H1 (cell line): ENCODE measurements around the gene ZBTB49. TPM values are rescaled to one million over a fixed set of nuclear protein-coding genes. Genes with fewer than 3 reads are reported as not detected.
A peak's percentile ranks its signal among the peaks of the same experiment; 100 is the strongest.

ENCODE experiments used
- CTCF ChIA-PET: fragments of 300-600 bp; sonication (Branson Sonifier 250); formaldehyde crosslinking; loops from one replicate; lab custom pipeline; 2021; ENCODE audit not compliant: partially characterized antibody; lab: Charles Lee
- POLR2A ChIA-PET: fragments of 300-600 bp; sonication (Branson Sonifier 250); formaldehyde crosslinking; loops from one replicate; lab custom pipeline; 2021; ENCODE audit warnings: inconsistent platforms; ENCODE audit not compliant: partially characterized antibody; lab: Charles Lee
- DNase-seq, 2 experiments: peaks; one replicate each; pipeline versions ENCODE4 v3.0.0 to v3.0.0-alpha.2; 2010 to 2022; ENCODE audit warnings: low spot score in 2 of 2, low read depth in 1 of 2, mixed read lengths in 1 of 2
- FAIRE-seq: peaks from 2 replicates; lab custom pipeline; 2011; peaks lifted over from hg19 to GRCh38; lab: Jason Lieb, UNC
- H2AFZ ChIP-seq: 2 replicates; pipeline ENCODE4 v1.8.1; 2012; ENCODE audit warnings: low read length, inconsistent platforms
- H2AK5ac ChIP-seq: 2 replicates; pipeline ENCODE4 v1.6.1; 2013; ENCODE audit warnings: low read depth, low read length
- H2BK120ac ChIP-seq: replicated peaks from 2 replicates; pipeline ENCODE3; 2013; ENCODE audit warnings: low read depth, low read length, inconsistent platforms
- H2BK12ac ChIP-seq: 2 replicates; pipeline ENCODE4 v1.6.1; 2013; ENCODE audit warnings: low read depth, low read length
- H2BK15ac ChIP-seq: 2 replicates; pipeline ENCODE4 v1.6.1; 2013; ENCODE audit warnings: low read length
- H2BK20ac ChIP-seq: 2 replicates; pipeline ENCODE4 v1.6.1; 2013; ENCODE audit warnings: low read length
- H2BK5ac ChIP-seq: 2 replicates; pipeline ENCODE4 v1.6.1; 2013; ENCODE audit warnings: low read depth, low read length
- H3K14ac ChIP-seq: 2 replicates; pipeline ENCODE4 v1.6.1; 2013; ENCODE audit warnings: inconsistent platforms; ENCODE audit not compliant: insufficient read length
- H3K18ac ChIP-seq: 2 replicates; pipeline ENCODE4 v1.6.1; 2013; ENCODE audit warnings: low read length; ENCODE audit errors: extremely low read depth
- H3K23ac ChIP-seq: 2 replicates; pipeline ENCODE4 v1.6.1; 2013; ENCODE audit warnings: inconsistent platforms; ENCODE audit not compliant: insufficient read length
- H3K23me2 ChIP-seq: 2 replicates; pipeline ENCODE4 v1.6.1; 2013; ENCODE audit warnings: low read depth, low read length
- H3K27ac ChIP-seq: 2 replicates; pipeline ENCODE4 v1.6.1; 2011; ENCODE audit warnings: low read depth, low read length, inconsistent platforms
- H3K27me3 ChIP-seq, 4 experiments: replicated peaks in 1 of 4; 1 replicate in 1 of 4; 2 replicates in 3 of 4; pipeline versions ENCODE4 v1.6.1 to v1.8.1; 2011 to 2013; ENCODE audit warnings: low read length in 3 of 4, mild to moderate bottlenecking in 3 of 4, inconsistent platforms in 2 of 4, mixed read lengths in 2 of 4, moderate library complexity in 1 of 4; ENCODE audit not compliant: control insufficient read depth in 3 of 4, insufficient read depth in 3 of 4; ENCODE audit errors: extremely low read depth in 1 of 4
- H3K36me3 ChIP-seq, 4 experiments: 2 replicates each; pipeline versions ENCODE4 v1.6.1 to v1.8.1; 2011 to 2013; ENCODE audit warnings: mild to moderate bottlenecking in 4 of 4, low read length in 3 of 4, moderate library complexity in 2 of 4, control low read depth in 1 of 4, inconsistent platforms in 1 of 4; ENCODE audit not compliant: insufficient read depth in 4 of 4, control insufficient read depth in 2 of 4
- H3K4ac ChIP-seq: replicated peaks from 2 replicates; pipeline ENCODE3; 2013; ENCODE audit warnings: low read length, low read depth, mixed read lengths, inconsistent platforms; ENCODE audit not compliant: insufficient read length
- H3K4me1 ChIP-seq, 4 experiments: replicated peaks in 1 of 4; 1 replicate in 1 of 4; 2 replicates in 3 of 4; pipeline versions ENCODE4 v1.6.1 to v1.8.1; 2011 to 2013; ENCODE audit warnings: low read length in 3 of 4, inconsistent platforms in 2 of 4, mixed read lengths in 1 of 4; ENCODE audit not compliant: insufficient read depth in 4 of 4, control insufficient read depth in 3 of 4
- H3K4me2 ChIP-seq, 2 experiments: 2 replicates each; pipeline versions ENCODE4 v1.6.1 to v1.8.1; 2011 to 2013; ENCODE audit warnings: low read depth in 2 of 2, low read length in 2 of 2, control low read depth in 1 of 2, inconsistent platforms in 1 of 2, mild to moderate bottlenecking in 1 of 2; ENCODE audit not compliant: insufficient read depth in 1 of 2
- H3K4me3 ChIP-seq, 4 experiments: fragments of 200-600, 300-600 bp in 1 of 4; sonication (generic), shearing (Covaris generic), sonication (Bioruptor Twin) in 1 of 4; 2 replicates each; pipeline versions ENCODE4 v1.5.1 to v1.8.1; 2011 to 2016; ENCODE audit warnings: low read length in 4 of 4, low read depth in 3 of 4, control low read depth in 2 of 4, inconsistent platforms in 2 of 4, mild to moderate bottlenecking in 2 of 4, mixed read lengths in 1 of 4, moderate library complexity in 1 of 4; ENCODE audit not compliant: insufficient read depth in 2 of 4; ENCODE audit errors: extremely low read depth in 1 of 4
- H3K56ac ChIP-seq: replicated peaks from 2 replicates; pipeline ENCODE3; 2013; ENCODE audit warnings: low read depth, mild to moderate bottlenecking, mixed read lengths, low read length, inconsistent platforms; ENCODE audit not compliant: insufficient read length
- H3K79me1 ChIP-seq: 2 replicates; pipeline ENCODE4 v1.6.1; 2013; ENCODE audit warnings: low read depth, low read length, control low read depth
- H3K79me2 ChIP-seq, 2 experiments: 2 replicates each; pipeline versions ENCODE4 v1.6.1 to v1.8.1; 2012 to 2013; ENCODE audit warnings: low read length in 2 of 2, mild to moderate bottlenecking in 2 of 2, inconsistent platforms in 1 of 2; ENCODE audit not compliant: insufficient read depth in 2 of 2, control insufficient read depth in 1 of 2
- H3K9ac ChIP-seq, 4 experiments: replicated peaks in 1 of 4; 1 replicate in 1 of 4; 2 replicates in 3 of 4; pipeline versions ENCODE4 v1.6.1 to v1.8.1; 2011 to 2013; ENCODE audit warnings: low read depth in 3 of 4, low read length in 3 of 4, control low read depth in 2 of 4, mild to moderate bottlenecking in 2 of 4, moderate library complexity in 2 of 4, inconsistent platforms in 1 of 4; ENCODE audit errors: extremely low read depth in 1 of 4
- H3K9me3 ChIP-seq, 2 experiments: 2 replicates each; pipeline versions ENCODE4 v1.6.1 to v1.8.1; 2012 to 2013; ENCODE audit warnings: mild to moderate bottlenecking in 2 of 2, moderate library complexity in 2 of 2, control low read depth in 1 of 2, inconsistent platforms in 1 of 2, low read depth in 1 of 2, low read length in 1 of 2, mixed read lengths in 1 of 2; ENCODE audit not compliant: insufficient read depth in 2 of 2
- H4K20me1 ChIP-seq, 2 experiments: replicated peaks in 1 of 2; 2 replicates each; pipeline versions ENCODE3 to v1.8.1; 2011 to 2013; ENCODE audit warnings: inconsistent platforms in 2 of 2, low read length in 2 of 2, mild to moderate bottlenecking in 1 of 2; ENCODE audit not compliant: insufficient read depth in 2 of 2, control insufficient read depth in 1 of 2
- H4K5ac ChIP-seq: 2 replicates; pipeline ENCODE4 v1.6.1; 2013; ENCODE audit warnings: low read length, low read depth, mixed read lengths, inconsistent platforms; ENCODE audit not compliant: insufficient read length
- H4K8ac ChIP-seq: 2 replicates; pipeline ENCODE4 v1.8.0; 2013; ENCODE audit warnings: mild to moderate bottlenecking, moderate library complexity, low read length, inconsistent platforms; ENCODE audit not compliant: insufficient read depth; ENCODE audit errors: extremely low read depth
- H4K91ac ChIP-seq: replicated peaks from 2 replicates; pipeline ENCODE3; 2013; ENCODE audit warnings: low read length, mixed read lengths, inconsistent platforms; ENCODE audit not compliant: insufficient read length
- ASH2L ChIP-seq: fragments of 200-600, 300-600 bp; sonication (generic); IDR thresholded peaks from one replicate; pipeline ENCODE4 v1.7.1; 2017; ENCODE audit warnings: low read length
- CEBPB ChIP-seq: IDR thresholded peaks from 2 replicates; pipeline ENCODE4 v1.6.1; 2012; ENCODE audit warnings: low read depth, low read length
- EP300 ChIP-seq, 2 experiments: IDR thresholded peaks; 1 replicate in 1 of 2; 2 replicates in 1 of 2; pipeline ENCODE4 v1.6.1; 2011 to 2012; ENCODE audit warnings: low read depth in 2 of 2, low read length in 2 of 2, mild to moderate bottlenecking in 2 of 2, borderline replicate concordance in 1 of 2, inconsistent platforms in 1 of 2, moderate library complexity in 1 of 2
- EZH2 ChIP-seq: fragments of 200-600 bp; sonication (generic); IDR thresholded peaks from 2 replicates; pipeline ENCODE4 v1.7.1; 2012; ENCODE audit warnings: low read depth, mild to moderate bottlenecking, moderate library complexity, low read length, inconsistent platforms; ENCODE audit not compliant: severe bottlenecking
- HDAC6 ChIP-seq: IDR thresholded peaks from one replicate; pipeline ENCODE4 v1.7.1; 2012; ENCODE audit warnings: low read depth, mild to moderate bottlenecking, inconsistent platforms, low read length, moderate library complexity
- NANOG ChIP-seq: IDR thresholded peaks from 2 replicates; pipeline ENCODE4 v1.6.1; 2011; ENCODE audit warnings: low read length, low read depth, mild to moderate bottlenecking, inconsistent platforms; ENCODE audit not compliant: insufficient read depth, poor library complexity, severe bottlenecking
- RFX5 ChIP-seq: IDR thresholded peaks from 2 replicates; pipeline ENCODE4 v1.6.1; 2011; ENCODE audit warnings: low read depth, low read length, improper control_type of control experiment, borderline replicate concordance
- RXRA ChIP-seq: IDR thresholded peaks from 2 replicates; pipeline ENCODE4 v1.6.1; 2011; ENCODE audit warnings: low read depth, mild to moderate bottlenecking, low read length, moderate library complexity; ENCODE audit not compliant: insufficient read depth
- TBP ChIP-seq: IDR thresholded peaks from 2 replicates; pipeline ENCODE4 v1.6.1; 2011; ENCODE audit warnings: low read depth, low read length, improper control_type of control experiment
- WGBS, 2 experiments: shearing (Covaris generic) in 1 of 2; methylation state at CpG; one replicate each; pipeline versions ENCODE4 v1.1.6 to v1.1.7; 2013 to 2015; ENCODE audit warnings: low lambda C conversion rate in 2 of 2, mixed read lengths in 2 of 2, inconsistent platforms in 1 of 2, low coverage in 1 of 2, missing lambda C conversion rate in 1 of 2; ENCODE audit not compliant: insufficient replicate concordance in 2 of 2, insufficient coverage in 1 of 2, insufficient read length in 1 of 2; ENCODE audit errors: extremely low coverage in 1 of 2, missing lambda C conversion rate in 1 of 2; 5-methylcytosine and 5-hydroxymethylcytosine counted together
- polyA plus RNA-seq, 7 experiments: library from polyadenylated mRNA; depleted of rRNA in 3 of 7; stranded (reverse) in 5 of 7; unstranded in 2 of 7; fragments of >200 nt in 5 of 7; fragments of 200-250 nt in 2 of 7; gene quantifications; 1 replicate in 5 of 7; 2 replicates in 1 of 7; 4 replicates in 1 of 7; pipeline versions ENCODE4 v1.2.1 to v1.2.3, GENCODE V29; 2011 to 2013; ENCODE audit warnings: missing spikeins in 2 of 7, mixed read lengths in 2 of 7
- total RNA-seq: library from RNA; stranded (reverse); fragmentation: NEBNext Ultra II Directional; extraction: Animal tissue kit (Norgen Biotek cat#: 25700); gene quantifications from 2 replicates; pipeline ENCODE4 v1.2.1, GENCODE V29; 2021

ZBTB49 gene
- total and polyA plus RNA-seq, 2 of the 8 experiments (the other 6 are each of a cell fraction or from before 2014, with no cell fraction given): 4.2 to 6.8 TPM

DNA sequence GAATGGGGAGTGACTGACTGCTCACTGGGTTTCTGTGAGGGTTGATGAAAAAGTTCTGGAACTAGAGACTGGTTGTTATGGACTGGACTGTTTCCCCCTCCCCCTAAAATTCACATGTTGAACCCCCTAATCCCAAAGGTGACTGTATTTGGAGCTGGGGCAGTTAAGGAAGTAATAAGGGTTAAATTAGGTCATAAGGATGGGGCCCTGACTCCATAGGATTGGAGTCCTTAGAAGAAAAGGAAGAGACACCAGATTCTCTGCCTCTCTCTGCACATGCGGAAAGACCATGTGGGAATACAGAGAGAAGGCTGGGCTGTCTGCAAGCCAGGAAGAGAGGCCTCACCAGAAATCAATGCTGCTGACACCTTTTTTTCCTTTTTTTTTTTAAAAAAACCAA, 38.2 kb downstream of the ZBTB49 start:
- no peaks in the 10 kb centered on the region for H4K20me1 ChIP-seq
- no peaks in the 10 kb centered on the region for H3K9me3 ChIP-seq
- no peak overlapping the region for H3K14ac ChIP-seq
- no peak overlapping the region for H3K56ac ChIP-seq
- H3K9ac ChIP-seq: no peak overlapping the region
- CTCF ChIA-PET: interaction anchor here (0.7 to 1.8 kb wide), 13 partner anchors 9 to 77 kb away, joined by 3 to 11 read pairs (median 5); no protein-coding TSS in a partner anchor
- H3K23me2 ChIP-seq: no peaks in the 10 kb centered on the region
- H3K4me2 ChIP-seq: 0 out of 4 replicates have a peak overlapping the region, but pooled peaks of 1 of the 2 experiments have one; percentile 43
- peaks cover 0 to 6% (median 1%) of the 10 kb centered on the region in 4 experiments; a peak in 2 of 7 replicates for H3K4me1 ChIP-seq
- no peak for FAIRE-seq
- 43% methylated on average over 1 of the region's 1 CpG; no CpG with 5 or more reads in 1 of the 2 experiments for WGBS, 2 experiments
- DNase-seq: no peak
- no peak overlapping the region for H2BK120ac ChIP-seq
- POLR2A ChIA-PET: no interaction called here
- no peak overlapping the region for H2BK20ac ChIP-seq
- no peak overlapping the region for H4K8ac ChIP-seq
- no peaks in the 10 kb centered on the region for H3K79me2 ChIP-seq
- TF ChIP-seq CEBPB: no peak
- no peak for TF ChIP-seq RXRA
- no peak for TF ChIP-seq TBP
- no peak for TF ChIP-seq EP300 (IDR thresholded peaks at IDR 0.05; ENCODE audit: borderline replicate concordance in 1 of 2, low read depth in 2 of 2, low read length in 2 of 2)
- TF ChIP-seq HDAC6: no peak
- TF ChIP-seq NANOG: no peak
- no peak for TF ChIP-seq ASH2L
- TF ChIP-seq RFX5: no peak
- no peak for TF ChIP-seq EZH2
- TF ChIP-seq, all 59 proteins: peak for 0
- Histone ChIP-seq H3K4ac (no peak overlapping the region), H3K79me1 (no peaks in the 10 kb centered on the region), H2AK5ac (no peak overlapping the region), H2BK5ac (no peak overlapping the region), H3K27ac (no peak overlapping the region), H4K91ac (no peak overlapping the region), H4K5ac (no peak overlapping the region), H2BK12ac (no peak overlapping the region), H3K18ac (no peak overlapping the region), H3K4me3 (no peak overlapping the region), H3K27me3 (no peaks in the 10 kb centered on the region), H2AFZ (no peak overlapping the region), H3K36me3 (no peaks in the 10 kb centered on the region), H3K23ac (no peak overlapping the region), H2BK15ac (no peak overlapping the region)
